Urinary bladder (tissue), 4 donors: Measurements from ENCODE around the gene CXCL6. TPM values are rescaled to one million over a fixed set of nuclear protein-coding genes. Genes with fewer than 3 reads are reported as not detected.

ENCODE experiments used
- DNase-seq: peaks from one replicate; pipeline ENCODE4 v3.0.0-alpha.2; 2015; ENCODE audit errors: extremely low spot score
- H3K27ac ChIP-seq: one replicate; pipeline ENCODE4 v1.5.1; 2013; ENCODE audit warnings: low read depth, mild to moderate bottlenecking, moderate library complexity
- H3K36me3 ChIP-seq: one replicate; pipeline ENCODE4 v1.6.1; 2013; ENCODE audit warnings: mild to moderate bottlenecking, moderate library complexity; ENCODE audit not compliant: insufficient read depth
- H3K4me1 ChIP-seq: one replicate; pipeline ENCODE4 v1.6.1; 2013; ENCODE audit warnings: mild to moderate bottlenecking, moderate library complexity; ENCODE audit not compliant: insufficient read depth
- H3K4me3 ChIP-seq: one replicate; pipeline ENCODE4 v1.5.1; 2013; ENCODE audit warnings: low read depth, low read length
- WGBS: extraction: QIAGEN DNeasy Blood & Tissue Kit; methylation state at CpG from one replicate; pipeline ENCODE4 v1.1.7; 2013; 5-methylcytosine and 5-hydroxymethylcytosine counted together
- polyA plus RNA-seq: library from polyadenylated mRNA; stranded (reverse); fragments of 200-250 nt; gene quantifications from one replicate; pipeline ENCODE4 v1.2.3, GENCODE V29; 2013
- total RNA-seq: library from RNA; depleted of rRNA; stranded (reverse); fragments of >200 nt; gene quantifications from one replicate; pipeline ENCODE4 v1.2.3, GENCODE V29; 2014
- donor health status: healthy with polysubstance abuse.
- donor health status: healthy.

CXCL6 gene
- total RNA-seq (0.16 TPM), polyA plus RNA-seq (not detected)

GRCh38 chr4:73836373-73837279 is at the start of gene CXCL6:
Gene CXCL6 (plus strand): TSS chr4:73836678. CDS start chr4:73836751, 73 bp downstream.
- Histone ChIP-seq H3K4me1 (no peaks in the 10 kb centered on the region), H3K27ac (no peak within 1 kb of the TSS), H3K36me3 (no peaks in the 10 kb centered on the region), H3K4me3 (no peak within 1 kb of the TSS)
- WGBS: 3% methylated on average over 41 of the region's 41 CpGs
- no peak for DNase-seq

- WGBS: 71% methylated on average over 2 of the region's 2 CpGs
- DNase-seq: no peak
- no peaks in the 10 kb centered on the region for H3K4me1 ChIP-seq
- no peak overlapping the region for H3K4me3 ChIP-seq
- no peaks in the 10 kb centered on the region for H3K36me3 ChIP-seq
- H3K27ac ChIP-seq: no peak overlapping the region
Measured at GRCh38 chr4:73788411-73788810, 48.1 kb upstream of the CXCL6 start.

GRCh38 chr4:73798842-73799241 is 37.6 kb upstream of the CXCL6 start:
- H3K4me3 ChIP-seq: no peak overlapping the region
- no peak overlapping the region for H3K27ac ChIP-seq
- H3K36me3 ChIP-seq: no peaks in the 10 kb centered on the region
- no peak for DNase-seq
- H3K4me1 ChIP-seq: no peaks in the 10 kb centered on the region

GRCh38 chr4:73800206-73800605 is 36.3 kb upstream of the CXCL6 start:
- WGBS: 92% methylated on average over 2 of the region's 2 CpGs
- Histone ChIP-seq H3K36me3 (no peaks in the 10 kb centered on the region), H3K4me3 (no peak overlapping the region), H3K27ac (no peak overlapping the region), H3K4me1 (no peaks in the 10 kb centered on the region)
- DNase-seq: no peak

- Histone ChIP-seq H3K27ac (no peak overlapping the region), H3K36me3 (no peaks in the 10 kb centered on the region), H3K4me1 (no peaks in the 10 kb centered on the region), H3K4me3 (no peak overlapping the region)
- DNase-seq: no peak
- WGBS: 96% methylated on average over 2 of the region's 2 CpGs
Measured at GRCh38 chr4:73801692-73802091, 34.8 kb upstream of the CXCL6 start.

- Histone ChIP-seq H3K36me3 (no peaks in the 10 kb centered on the region), H3K4me1 (no peaks in the 10 kb centered on the region), H3K4me3 (no peak overlapping the region), H3K27ac (no peak overlapping the region)
- DNase-seq: no peak
- 78% methylated on average over 3 of the region's 3 CpGs for WGBS
Measured at GRCh38 chr4:73803213-73803612, 33.3 kb upstream of the CXCL6 start.

- Histone ChIP-seq H3K36me3 (no peaks in the 10 kb centered on the region), H3K4me3 (no peak overlapping the region), H3K27ac (no peak overlapping the region), H3K4me1 (no peaks in the 10 kb centered on the region)
- no peak for DNase-seq
- WGBS: 74% methylated on average over 3 of the region's 3 CpGs
Measured at GRCh38 chr4:73810191-73810590, 26.3 kb upstream of the CXCL6 start.

GRCh38 chr4:73811841-73812240 is 24.6 kb upstream of the CXCL6 start:
- Histone ChIP-seq H3K4me1 (no peaks in the 10 kb centered on the region), H3K36me3 (no peaks in the 10 kb centered on the region), H3K27ac (no peak overlapping the region), H3K4me3 (no peak overlapping the region)
- DNase-seq: no peak
- WGBS: 64% methylated on average over 1 of the region's 1 CpG

- Histone ChIP-seq H3K36me3 (no peaks in the 10 kb centered on the region), H3K4me1 (no peaks in the 10 kb centered on the region), H3K27ac (no peak overlapping the region), H3K4me3 (no peak overlapping the region)
- WGBS: 90% methylated on average over 1 of the region's 1 CpG
- DNase-seq: no peak
Measured at GRCh38 chr4:73814679-73815078, 21.8 kb upstream of the CXCL6 start.

- H3K4me3 ChIP-seq: no peak overlapping the region
- no peak for DNase-seq
- no peaks in the 10 kb centered on the region for H3K4me1 ChIP-seq
- WGBS: 69% methylated on average over 1 of the region's 1 CpG
- H3K36me3 ChIP-seq: no peaks in the 10 kb centered on the region
- no peak overlapping the region for H3K27ac ChIP-seq
Measured at GRCh38 chr4:73815145-73815544, 21.3 kb upstream of the CXCL6 start.

GRCh38 chr4:73816814-73817213 is 19.7 kb upstream of the CXCL6 start:
- WGBS: 57% methylated on average over 3 of the region's 3 CpGs
- DNase-seq: no peak
- Histone ChIP-seq H3K36me3 (no peaks in the 10 kb centered on the region), H3K4me3 (no peak overlapping the region), H3K27ac (no peak overlapping the region), H3K4me1 (no peaks in the 10 kb centered on the region)

GRCh38 chr4:73817341-73817740 is 19.1 kb upstream of the CXCL6 start:
- H3K27ac ChIP-seq: no peak overlapping the region
- WGBS: 94% methylated on average over 1 of the region's 1 CpG
- DNase-seq: no peak
- H3K4me3 ChIP-seq: no peak overlapping the region
- H3K36me3 ChIP-seq: no peaks in the 10 kb centered on the region
- no peaks in the 10 kb centered on the region for H3K4me1 ChIP-seq

GRCh38 chr4:73821325-73821724 is 15.2 kb upstream of the CXCL6 start:
- 88% methylated on average over 4 of the region's 4 CpGs for WGBS
- no peak for DNase-seq
- H3K36me3 ChIP-seq: no peaks in the 10 kb centered on the region
- H3K4me1 ChIP-seq: no peaks in the 10 kb centered on the region
- H3K4me3 ChIP-seq: no peak overlapping the region
- no peak overlapping the region for H3K27ac ChIP-seq

GRCh38 chr4:73822389-73822788 is 14.1 kb upstream of the CXCL6 start:
- no peak overlapping the region for H3K4me3 ChIP-seq
- WGBS: 85% methylated on average over 3 of the region's 3 CpGs
- no peaks in the 10 kb centered on the region for H3K4me1 ChIP-seq
- no peak for DNase-seq
- H3K27ac ChIP-seq: no peak overlapping the region
- no peaks in the 10 kb centered on the region for H3K36me3 ChIP-seq
